Testis (tissue), 2 donors: ENCODE results near the gene RFX5.

ENCODE experiments used
- POLR2A ChIP-seq: fragments of 450-650 bp; IDR thresholded peaks from one replicate; pipeline ENCODE4 v1.6.1; 2017; ENCODE audit warnings: antibody characterized with exemption, mild to moderate bottlenecking, moderate library complexity
- TF ChIP-seq, protein P1 (sequence below), 3 experiments: fragments of 450-650 bp in 2 of 3; fragments of 200-600 bp in 1 of 3; sonication (generic) in 1 of 3; IDR thresholded peaks; one replicate each; pipeline ENCODE4 v1.5.1; 2016 to 2019; ENCODE audit warnings: antibody characterized with exemption in 3 of 3, mild to moderate bottlenecking in 2 of 3, moderate library complexity in 1 of 3

DNA sequence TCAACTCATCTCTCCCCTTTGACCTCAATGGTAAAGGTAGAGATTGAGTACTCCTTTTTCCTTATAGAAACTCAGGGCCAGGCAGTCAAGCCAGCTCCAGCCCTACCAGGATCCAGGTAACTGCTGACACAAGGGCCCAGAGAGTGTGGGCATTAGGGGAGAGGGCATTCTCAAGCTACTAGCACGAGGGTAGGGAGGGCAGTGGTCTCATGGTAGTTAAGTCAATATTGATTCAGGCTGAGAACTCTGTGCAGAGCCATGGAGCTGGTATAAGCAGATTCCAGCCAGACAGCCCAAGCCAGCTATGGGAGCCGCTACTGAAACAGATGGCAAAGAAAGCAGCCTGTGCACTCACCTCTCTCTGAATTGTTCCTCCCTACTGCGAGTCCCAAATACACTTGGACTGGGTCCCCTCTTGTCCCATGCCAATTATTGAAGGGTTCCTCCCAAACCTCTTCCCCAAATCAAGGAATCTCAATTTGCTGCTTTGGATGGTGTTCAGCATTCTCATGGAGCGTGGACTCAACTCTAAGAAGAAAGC is 22.6 kb downstream of the RFX5 start:
- TF ChIP-seq, protein P1, sequence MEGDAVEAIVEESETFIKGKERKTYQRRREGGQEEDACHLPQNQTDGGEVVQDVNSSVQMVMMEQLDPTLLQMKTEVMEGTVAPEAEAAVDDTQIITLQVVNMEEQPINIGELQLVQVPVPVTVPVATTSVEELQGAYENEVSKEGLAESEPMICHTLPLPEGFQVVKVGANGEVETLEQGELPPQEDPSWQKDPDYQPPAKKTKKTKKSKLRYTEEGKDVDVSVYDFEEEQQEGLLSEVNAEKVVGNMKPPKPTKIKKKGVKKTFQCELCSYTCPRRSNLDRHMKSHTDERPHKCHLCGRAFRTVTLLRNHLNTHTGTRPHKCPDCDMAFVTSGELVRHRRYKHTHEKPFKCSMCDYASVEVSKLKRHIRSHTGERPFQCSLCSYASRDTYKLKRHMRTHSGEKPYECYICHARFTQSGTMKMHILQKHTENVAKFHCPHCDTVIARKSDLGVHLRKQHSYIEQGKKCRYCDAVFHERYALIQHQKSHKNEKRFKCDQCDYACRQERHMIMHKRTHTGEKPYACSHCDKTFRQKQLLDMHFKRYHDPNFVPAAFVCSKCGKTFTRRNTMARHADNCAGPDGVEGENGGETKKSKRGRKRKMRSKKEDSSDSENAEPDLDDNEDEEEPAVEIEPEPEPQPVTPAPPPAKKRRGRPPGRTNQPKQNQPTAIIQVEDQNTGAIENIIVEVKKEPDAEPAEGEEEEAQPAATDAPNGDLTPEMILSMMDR (IDR thresholded peaks at IDR 0.05) = no peak
- TF ChIP-seq POLR2A = no peak
